HCT116 (cell line): Measurements from ENCODE around the gene PTDSS2.

Experiments used
- EGR1 ChIP-seq: IDR thresholded peaks from 2 replicates; pipeline ENCODE4 v1.6.1; 2012; ENCODE audit warnings: low read depth
- MAX ChIP-seq: IDR thresholded peaks from 2 replicates; pipeline ENCODE4 v1.6.1; 2012
- POLR2A ChIP-seq: IDR thresholded peaks from 2 replicates; pipeline ENCODE4 v1.7.0; 2011; ENCODE audit warnings: borderline replicate concordance; ENCODE audit not compliant: insufficient read depth, insufficient read length; ENCODE audit errors: extremely low read depth
- POLR2AphosphoS5 ChIP-seq: IDR thresholded peaks from 2 replicates; pipeline ENCODE4 v1.6.1; 2011; ENCODE audit warnings: mild to moderate bottlenecking, low read depth, low read length, moderate library complexity
- TF ChIP-seq, protein P1 (sequence below), 3 experiments: fragments of 200-600 bp in 1 of 3; sonication (generic) in 1 of 3; IDR thresholded peaks in 2 of 3; conservative IDR thresholded peaks in 1 of 3; 2 replicates each; pipeline ENCODE4 v1.5.1; 2012 to 2017; ENCODE audit warnings: low read depth in 2 of 3, low read length in 2 of 3, antibody characterized with exemption in 1 of 3, borderline replicate concordance in 1 of 3, control low read depth in 1 of 3, mild to moderate bottlenecking in 1 of 3, mixed read lengths in 1 of 3, mixed run types in 1 of 3, moderate library complexity in 1 of 3; ENCODE audit not compliant: insufficient read depth in 1 of 3

DNA sequence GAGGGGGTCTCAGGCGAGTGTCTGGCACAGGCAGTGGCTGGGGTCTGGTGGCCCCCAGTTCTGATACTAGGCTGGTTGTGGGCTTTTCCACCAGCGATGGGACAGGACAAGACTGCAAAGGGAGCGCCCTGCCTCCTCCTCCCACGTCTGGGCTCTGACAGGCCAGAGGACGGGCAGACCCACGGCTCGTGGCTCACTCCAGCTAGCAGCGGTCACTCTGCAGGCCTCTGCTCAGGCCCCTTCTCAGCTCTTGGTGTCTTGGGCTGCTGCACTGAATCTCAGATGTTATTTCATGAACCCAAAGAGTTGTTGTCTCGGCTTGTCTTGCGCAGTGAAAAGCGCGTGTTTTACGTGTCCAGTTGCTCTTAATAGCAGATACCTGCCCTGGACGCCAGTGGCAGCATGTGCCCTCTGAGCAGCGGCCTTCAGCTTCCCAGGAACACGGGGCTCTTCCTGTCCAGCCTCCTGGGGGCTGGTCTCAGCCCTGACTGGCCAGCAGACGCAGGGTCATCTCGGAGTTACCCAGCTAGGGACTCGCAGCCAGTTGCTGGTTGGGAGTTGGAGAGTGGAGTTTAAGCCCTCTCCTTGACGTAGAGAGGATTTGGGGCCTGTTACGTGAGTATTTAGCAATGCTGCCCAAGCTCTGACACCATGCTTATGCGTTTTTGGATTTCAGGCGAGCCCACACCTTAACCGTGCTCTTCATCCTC is 9.6 kb downstream of the PTDSS2 start:
- TF ChIP-seq POLR2AphosphoS5 = no peak
- no peak for TF ChIP-seq POLR2A
- TF ChIP-seq, protein P1, sequence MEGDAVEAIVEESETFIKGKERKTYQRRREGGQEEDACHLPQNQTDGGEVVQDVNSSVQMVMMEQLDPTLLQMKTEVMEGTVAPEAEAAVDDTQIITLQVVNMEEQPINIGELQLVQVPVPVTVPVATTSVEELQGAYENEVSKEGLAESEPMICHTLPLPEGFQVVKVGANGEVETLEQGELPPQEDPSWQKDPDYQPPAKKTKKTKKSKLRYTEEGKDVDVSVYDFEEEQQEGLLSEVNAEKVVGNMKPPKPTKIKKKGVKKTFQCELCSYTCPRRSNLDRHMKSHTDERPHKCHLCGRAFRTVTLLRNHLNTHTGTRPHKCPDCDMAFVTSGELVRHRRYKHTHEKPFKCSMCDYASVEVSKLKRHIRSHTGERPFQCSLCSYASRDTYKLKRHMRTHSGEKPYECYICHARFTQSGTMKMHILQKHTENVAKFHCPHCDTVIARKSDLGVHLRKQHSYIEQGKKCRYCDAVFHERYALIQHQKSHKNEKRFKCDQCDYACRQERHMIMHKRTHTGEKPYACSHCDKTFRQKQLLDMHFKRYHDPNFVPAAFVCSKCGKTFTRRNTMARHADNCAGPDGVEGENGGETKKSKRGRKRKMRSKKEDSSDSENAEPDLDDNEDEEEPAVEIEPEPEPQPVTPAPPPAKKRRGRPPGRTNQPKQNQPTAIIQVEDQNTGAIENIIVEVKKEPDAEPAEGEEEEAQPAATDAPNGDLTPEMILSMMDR (IDR thresholded peaks at IDR 0.05 in 2 of 3, conservative IDR thresholded peaks at IDR 0.05 in 1 of 3; ENCODE audit: borderline replicate concordance in 1 of 3, insufficient read depth in 1 of 3, low read depth in 2 of 3, low read length in 2 of 3) = no peak
- no peak for TF ChIP-seq EGR1
- no peak for TF ChIP-seq MAX
